Activated T-helper 1 cell treated with Interleukin-2 at 50 U/mL for 16 hours (primary cell): ENCODE data around the gene TNS3.
"Not testable (repeated sequence)": the region's sequence is repeated elsewhere in the genome, so short reads cannot be mapped to it uniquely, and the experiment has no call there.

Experiments
- DNase-seq: peaks from one replicate; pipeline ENCODE4 v3.0.0-alpha.2; 2020; ENCODE audit warnings: low read depth

Gene TNS3

DNA sequence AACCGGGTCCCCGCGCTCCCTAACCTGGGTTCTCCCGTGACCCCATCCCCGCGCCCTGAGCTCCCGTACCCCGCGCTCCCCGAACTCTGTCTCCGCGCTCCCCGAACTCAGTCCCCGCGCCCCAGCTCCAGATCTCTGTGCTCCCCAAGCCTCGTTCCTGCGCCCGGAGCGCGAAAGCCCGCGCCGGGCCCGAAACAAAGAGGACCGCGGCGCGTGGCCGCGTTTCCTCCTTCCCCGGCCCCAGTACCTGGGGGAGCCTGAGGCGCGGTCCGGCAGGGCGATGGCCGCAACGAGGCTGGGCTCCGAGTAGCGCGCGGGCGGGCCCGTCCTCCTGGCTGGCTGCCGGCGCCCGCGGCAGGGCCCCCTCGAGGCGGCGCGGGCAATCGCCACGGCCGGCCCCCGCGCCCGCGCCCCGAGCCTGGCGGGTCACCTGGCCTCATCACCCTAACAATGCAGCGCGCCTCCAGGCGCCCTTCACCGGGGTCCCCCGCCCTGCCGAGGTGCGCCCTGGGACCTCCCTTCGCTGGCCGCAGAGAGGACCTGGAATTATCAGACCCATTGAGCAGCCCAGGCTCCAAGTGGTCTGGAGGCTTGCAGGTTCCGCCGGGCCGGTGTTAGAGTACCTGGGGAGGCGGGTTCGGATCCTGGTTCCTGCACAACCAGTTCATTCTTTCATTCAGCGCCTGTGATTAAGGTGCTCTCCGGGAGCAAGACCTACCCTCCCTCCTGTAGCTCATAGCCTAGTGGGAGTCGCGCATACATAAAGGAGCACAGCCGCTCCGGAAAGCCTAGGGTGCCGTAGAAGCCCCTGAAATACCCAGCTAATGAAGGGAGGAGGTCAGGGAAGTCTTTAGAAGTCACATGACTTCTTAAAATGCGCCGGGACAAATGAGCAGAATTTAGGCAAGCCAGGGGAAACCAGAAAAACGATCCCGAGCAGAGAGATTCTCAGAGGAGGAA is at the start of gene TNS3:
TNS3 (minus strand) TSS at position 308 of the 960 bp plus-strand sequence. CDS start 142,475 bp downstream, outside the sequence.
- no peak for DNase-seq

DNA sequence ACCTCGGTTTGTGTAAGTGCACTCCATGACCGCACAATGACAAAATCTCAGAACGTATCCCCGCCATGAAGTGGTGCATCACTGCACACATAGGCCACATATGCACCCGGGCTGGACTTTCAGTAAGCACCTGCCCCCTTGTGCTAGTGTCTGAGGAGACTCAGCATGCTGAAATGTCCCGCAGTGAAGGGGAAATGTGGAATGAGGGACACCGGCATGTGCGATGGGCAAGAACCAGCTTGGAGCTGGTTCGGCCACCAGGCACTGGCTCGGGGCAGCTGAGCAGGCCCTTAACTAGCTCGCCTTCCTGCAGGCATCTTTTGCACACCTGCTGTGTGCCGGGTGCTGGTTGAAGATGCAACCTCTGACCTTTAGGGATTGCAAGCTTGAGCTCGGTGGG is 49.8 kb upstream of the TNS3 start:
- DNase-seq = no peak

DNA sequence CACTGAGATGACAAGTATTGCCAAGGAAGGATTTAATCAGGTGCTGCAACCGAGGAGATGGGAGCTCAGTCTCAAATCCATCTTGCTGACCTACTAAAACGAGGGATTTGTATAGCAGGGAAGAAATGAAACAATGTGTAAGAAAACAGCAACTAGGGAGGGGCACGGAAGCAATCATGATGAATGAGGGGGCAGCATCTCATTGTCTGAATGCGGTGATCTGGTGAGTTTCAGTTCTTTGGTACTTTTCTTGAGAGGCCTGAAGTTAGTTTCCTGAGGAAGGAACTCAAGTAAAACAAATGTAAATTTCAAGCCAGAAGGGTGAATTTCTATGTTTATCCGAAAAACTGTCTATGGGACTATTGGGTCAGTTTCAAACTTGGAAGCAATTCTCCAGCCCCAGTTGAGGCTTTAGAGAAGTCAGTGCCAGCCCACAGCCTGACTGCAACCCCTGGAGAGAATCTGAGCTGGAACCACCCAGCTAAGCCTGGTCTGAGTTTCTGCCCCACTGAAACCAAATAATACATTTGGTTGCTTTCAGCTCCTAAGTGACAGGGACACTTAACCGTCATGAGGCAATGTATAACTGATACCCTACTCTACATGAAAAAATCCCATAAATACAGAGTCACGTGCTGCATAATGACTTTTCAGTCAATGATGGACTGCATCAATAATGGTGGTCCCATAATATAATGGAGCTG is 45.8 kb upstream of the TNS3 start:
- no peak for DNase-seq

DNA sequence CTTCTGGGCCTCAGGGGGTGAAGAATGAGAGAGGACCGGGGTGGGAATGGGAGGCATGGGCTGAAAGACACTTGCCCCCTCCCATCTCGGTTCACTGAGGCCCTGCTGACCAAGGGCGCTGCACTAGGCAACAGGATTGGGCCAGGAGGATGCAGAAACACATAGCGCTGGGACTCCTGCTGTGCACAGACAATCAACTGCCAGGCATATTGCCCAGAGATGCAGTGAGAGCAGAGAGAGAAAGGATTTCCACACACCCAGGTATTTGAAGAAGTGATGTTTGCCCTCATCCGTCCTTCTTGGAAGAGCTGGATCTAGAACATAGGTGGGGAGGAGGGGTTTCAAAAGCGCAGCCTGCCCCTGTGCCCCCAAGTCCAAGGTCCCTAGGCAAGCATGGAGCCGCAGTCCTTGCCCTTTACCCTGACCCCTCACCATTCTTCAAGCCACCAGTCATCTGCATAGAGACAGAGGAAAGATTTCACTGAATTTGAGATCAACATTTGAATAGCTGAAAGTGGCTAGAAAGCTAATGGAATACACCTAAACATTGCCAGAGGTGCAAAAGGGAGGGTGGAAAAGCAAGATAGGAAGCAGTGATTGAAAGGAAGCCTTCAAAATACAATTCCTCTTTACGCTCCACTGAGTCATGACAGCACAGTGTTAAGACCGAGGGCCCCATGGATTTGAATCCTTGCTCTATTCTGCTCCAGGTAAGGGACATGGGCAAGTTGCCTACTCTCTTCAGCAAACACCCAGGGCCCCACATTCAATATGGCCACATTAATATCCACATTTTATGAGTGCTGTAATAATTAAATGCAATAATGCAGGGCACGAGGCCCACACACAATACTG is 44.2 kb upstream of the TNS3 start:
- no peak for DNase-seq

DNA sequence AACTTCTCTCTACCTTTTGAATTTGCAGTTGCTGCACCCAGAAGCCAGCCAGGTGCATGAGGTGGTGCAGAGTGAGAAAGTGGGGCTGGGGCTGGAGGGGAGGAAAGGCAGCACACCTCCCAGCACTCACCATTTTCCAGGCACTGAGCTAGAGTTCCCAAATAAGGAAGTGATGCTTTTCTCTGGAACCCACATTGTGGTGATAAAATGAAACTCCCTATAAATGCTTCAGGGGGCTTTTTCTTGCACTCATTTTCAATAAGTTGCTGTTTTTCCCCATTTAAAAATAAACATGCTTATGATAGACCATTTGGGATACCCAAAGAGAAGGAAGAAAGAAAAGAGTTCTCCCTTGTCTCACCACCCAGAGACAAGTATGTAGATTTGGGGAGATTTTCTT is 42.8 kb upstream of the TNS3 start:
- no peak for DNase-seq

DNA sequence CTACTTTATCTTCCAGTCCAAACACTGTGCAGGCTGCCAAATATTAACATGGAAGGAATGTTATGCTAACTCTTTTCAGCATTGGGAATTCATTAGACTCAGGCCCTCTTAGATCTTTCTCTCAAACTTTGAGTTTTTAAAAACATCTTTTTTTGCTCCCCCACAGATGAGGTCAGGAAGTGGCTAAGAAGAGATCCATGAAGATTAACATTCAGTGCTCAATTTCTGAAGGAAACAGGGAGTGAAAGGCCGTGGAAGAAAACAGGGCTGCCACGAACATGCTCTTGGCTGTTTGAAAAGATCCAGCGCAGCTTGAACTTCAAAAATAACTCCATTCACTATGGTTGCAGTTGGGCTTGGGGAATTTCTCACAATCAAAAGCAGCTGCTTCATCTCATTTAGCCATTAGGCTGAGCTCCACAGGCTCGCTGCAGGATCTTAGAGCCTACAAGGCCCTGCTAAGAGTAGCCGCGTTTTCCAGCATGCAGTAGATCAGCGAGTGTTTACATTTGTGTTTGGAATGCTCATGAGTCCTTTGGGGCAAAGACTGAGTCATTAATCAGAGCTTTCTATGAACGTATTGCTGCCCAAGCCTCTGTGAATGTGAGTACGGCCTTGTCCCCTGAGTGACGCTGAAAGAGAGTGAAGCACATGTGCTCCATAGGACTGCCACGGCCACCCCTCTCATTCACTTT is 41.2 kb upstream of the TNS3 start:
- DNase-seq = no peak

DNA sequence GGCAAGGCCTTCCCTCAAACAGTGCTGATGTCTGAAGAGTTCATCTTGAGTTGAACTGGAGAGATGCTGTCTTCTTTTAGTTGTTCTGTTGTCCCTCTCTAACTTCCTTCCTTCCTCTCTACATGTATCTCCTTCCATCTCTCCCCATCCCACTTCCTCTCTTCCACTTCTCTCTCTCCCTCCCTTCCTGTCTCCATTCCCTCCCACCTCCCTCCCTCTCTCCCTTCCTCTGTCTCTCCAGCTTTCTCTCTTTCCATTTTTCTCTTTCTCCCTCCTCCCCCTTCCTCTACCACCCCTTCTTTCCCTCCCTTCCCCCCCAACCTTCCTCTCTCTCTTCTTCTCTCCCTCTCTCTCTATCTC is 40.7 kb upstream of the TNS3 start:
- no peak for DNase-seq

DNA sequence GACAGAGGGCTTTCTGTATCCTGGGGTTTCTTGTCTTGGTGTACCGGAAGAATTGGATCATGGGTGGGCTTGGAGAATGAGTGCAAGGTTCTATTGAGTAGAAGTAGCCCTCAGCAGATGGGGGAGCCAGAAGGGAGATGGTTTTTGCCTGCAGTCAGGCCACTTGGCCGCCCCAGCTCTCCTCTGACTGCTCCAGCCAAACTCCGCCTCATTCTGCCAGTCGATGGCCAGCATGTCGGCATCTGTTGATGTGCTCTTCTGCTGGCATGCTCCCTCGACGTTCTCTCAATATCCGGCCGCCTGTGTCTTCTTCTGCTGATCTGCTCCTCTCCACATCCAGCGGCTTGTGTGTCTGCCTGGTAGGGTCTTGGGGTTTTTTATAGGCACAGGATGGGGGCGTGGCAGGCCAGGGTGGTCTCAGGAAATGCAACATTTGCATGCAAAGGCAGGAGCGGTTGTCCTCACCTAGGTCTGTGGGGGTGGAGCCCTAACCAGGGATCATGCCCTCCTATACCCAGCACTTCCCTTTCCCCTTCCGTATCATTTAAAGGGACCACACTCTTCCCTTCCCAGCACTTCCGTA is 40.2 kb upstream of the TNS3 start:
- DNase-seq = no peak

DNA sequence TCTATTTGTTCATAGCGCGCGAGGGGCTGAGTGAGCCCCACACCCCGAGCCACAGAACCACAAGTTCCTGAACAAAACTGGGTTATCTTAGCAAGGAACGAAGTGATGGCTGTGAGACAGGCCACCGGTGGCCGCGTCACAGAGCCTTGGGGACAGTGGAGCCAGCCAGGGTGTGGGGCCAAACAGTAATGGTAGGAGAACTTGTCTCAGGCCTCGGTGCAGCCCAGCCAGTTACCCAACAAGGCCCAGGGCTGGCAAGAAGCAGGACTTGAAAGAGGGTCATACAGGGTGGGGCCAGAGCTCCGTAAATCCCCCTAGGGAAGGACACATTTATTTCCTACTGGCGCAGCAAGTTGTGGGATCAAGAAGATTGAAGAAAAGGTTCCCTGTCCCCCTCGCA is 39.4 kb upstream of the TNS3 start:
- DNase-seq = no peak

DNA sequence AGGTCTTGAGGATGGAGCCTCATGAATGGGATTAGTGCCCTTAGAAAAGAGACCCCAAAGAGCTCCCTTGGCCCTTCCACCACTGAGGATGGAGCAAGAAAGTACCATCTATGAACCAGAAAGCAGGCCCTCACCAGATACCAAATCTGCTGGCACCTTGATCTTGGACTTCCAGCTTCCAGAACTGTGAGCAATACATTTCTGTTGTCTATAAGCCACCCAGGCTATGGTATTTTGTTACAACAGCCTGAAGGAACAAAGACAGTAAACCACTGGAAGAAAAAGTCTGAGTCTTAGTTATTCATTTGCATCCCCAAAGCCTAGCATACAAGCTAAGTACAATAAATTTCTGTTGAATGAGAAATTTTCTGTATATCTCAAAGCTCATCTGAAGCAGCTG is 37.9 kb upstream of the TNS3 start:
- no peak for DNase-seq

DNA sequence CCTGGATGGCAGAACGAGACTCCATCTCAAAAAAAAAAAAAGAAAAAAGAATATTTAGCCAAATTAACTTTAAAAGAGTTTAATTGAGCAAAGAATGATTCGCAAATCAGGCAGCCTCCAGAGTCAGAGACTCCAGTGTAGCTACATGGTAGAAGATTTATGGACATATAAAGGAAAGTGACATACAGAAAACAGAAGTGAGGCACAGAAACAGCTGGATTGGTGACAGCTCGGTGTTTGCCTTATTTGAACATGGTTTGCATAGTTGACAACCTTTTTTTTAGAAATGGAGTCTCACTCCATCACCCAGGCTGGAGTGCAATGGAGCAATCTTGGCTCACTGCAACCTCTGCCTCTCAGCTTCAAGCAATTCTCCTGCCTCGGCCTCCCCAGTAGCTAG is 35.2 kb upstream of the TNS3 start:
- DNase-seq = no peak

DNA sequence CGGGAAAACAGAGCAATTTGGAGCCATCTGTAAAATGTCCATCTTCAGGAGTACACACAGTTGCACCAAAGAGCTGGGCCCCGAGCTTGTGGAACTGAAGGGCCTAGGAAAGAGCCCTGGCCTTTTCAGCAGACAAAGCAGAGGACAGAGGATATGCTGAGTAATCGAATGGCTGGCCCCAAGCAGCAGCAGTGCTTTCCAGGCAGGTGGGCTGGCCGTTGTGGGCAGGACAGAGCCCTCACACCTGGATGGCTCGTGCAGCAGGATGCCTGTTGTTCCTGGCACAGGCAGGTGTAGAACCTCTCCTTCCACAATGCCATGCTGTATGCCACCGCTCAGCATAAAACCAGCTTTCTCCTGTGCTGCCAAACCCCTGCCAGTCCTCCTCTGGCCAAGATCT is 32.5 kb upstream of the TNS3 start:
- no peak for DNase-seq

DNA sequence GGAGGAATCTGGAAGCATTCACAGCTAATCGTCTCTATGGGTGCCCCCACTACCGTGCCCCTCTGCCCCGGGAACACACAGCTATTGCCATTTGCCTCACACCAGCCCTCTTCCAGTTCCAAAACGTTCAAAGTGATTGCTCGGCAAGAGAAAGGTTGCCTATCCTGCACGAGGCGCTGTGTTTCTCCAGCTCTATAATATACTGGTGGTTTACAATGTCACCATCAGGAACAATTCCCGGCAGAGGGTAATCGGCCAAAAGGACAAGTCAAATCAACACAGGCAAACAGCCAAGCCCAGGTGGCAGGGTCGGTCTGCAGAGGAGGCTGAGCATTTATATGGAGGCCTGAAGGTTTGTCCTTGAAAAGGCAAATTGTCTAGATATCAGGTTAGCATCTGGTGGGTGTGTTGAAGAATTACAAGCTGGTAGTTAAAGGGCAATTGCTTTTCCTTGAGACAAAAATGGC is 29.2 kb upstream of the TNS3 start:
- no peak for DNase-seq

DNA sequence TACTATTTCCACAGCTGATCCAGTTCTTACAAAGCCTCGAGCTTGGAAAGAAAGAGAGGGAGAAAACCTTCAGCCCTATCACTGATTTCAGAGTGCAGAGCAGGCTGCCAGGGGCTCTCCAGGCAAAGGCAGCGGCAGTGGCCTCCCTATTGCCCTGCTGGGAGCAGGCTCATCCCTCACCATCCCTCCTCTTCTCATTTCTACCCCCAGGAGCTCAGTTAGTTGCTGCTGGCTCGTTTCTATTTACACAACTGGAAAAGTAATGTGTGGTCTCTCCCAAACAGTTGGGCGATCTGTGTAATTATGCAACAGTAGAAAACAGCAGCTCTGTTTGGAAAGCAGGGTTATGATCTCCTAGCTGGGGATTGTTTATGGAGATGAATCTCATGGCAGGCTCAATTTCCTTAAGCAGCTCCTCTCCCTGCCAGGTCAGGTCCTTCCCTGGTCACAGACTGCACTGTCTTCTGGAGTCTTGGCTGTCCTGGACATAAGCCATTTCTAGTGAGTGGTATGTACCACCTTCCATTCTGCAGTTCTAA is 28.7 kb upstream of the TNS3 start:
- no peak for DNase-seq

DNA sequence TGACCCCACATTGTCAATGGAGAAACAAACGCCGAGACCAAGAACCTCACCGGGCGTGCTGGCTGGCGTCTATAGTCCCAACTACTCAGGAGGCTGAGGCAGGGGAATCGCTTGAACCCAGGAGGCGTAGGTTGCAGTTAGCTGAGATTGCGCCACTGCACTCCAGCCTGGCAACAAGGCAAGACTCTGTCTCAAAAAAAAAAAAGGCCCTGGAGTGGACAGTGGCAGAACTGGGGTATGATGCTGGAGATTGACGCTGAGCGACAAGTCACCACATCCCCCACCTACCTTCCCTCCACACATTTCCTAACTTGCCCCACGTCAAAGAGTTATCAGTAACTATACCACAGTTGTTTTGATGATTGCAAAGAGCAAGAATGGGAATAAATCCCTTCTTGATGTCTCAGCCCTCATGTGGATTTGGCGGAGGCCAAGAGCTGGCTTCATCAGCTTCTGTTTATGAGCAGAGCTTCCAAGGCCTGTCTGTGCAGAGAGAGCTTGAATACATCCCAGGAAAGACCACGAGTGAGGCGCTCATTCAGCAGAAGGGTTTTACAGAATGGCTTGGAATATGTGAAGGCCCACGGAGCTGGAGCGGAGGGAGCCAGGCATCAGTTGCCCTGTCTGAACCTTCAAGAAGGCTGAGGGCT is 28.0 kb upstream of the TNS3 start:
- DNase-seq = no peak

DNA sequence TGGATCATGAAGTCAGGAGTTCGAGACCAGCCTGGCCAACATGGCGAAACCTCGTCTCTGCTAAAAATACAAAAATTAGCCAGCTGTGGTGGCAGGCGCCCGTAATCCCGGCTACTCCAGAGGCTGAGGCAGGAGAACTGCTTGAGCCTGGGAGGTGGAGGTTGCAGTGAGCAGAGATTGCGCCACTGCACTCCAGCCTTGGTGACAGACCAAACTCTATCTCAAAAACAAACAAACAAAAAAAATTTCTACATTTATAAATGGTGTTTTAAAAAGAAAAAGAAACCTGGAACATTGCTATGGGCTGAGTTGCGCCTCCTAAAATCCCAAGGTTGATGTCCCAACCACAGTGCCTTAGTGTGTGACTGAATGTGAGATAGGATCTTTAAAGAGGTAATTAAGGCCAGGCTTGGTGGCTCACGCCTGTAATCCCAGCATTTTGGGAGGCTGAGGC is 24.7 kb upstream of the TNS3 start:
- DNase-seq = not testable (repeated sequence)

DNA sequence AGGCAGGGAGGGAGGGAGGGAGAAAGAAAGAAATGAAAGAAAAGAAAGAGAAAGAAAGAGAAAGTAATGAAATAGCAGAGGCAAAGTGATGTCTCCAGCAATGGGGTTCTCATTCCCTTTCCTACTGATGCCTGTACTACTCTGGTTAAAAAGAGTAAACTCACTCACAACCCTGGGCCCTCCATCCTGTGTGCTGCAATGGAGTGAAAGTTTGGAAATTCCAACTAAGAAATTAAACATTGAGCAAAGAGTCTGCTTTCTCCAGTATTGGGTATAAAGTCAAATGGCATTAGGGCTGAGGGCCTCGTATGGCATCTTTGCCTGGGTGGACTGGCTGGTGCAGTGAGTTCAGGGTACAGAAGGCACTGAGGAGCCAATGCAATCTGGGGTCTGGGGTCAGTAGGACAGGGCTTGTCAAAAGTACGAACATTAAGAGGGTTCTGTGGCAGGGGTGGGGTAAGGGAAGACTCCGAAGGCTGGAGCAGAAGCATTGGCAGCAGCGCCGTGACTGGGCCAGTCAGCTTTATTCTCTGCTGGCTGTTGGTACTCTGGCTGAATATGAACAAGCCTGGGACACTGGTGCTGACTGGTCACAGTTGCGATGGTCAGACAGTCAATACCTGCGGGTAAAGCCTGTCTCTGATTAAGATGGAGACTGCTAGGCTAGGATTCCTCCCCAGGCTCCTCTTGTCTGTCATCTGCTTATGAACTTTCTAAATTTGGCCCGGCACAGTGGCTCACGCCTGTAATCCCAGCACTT is 24.1 kb upstream of the TNS3 start:
- DNase-seq = no peak

DNA sequence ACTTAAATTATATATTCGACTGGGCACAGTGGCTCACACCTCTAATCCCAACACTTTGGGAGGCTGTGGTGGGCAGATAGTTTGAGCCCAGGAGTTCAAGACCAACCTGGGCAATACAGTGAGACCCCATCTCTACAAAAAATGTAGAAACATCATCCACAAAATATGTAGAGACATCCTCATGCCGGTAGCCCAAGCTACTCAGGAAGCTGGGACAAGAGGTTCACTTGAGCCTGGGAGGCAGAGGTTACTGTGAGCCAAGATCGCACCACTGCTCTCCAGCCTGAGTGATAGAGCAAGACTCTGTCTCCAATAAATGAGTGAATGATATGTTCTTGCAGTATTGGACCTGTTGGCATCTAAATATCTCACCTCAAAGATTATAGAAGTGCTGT is 22.6 kb upstream of the TNS3 start:
- no peak for DNase-seq

DNA sequence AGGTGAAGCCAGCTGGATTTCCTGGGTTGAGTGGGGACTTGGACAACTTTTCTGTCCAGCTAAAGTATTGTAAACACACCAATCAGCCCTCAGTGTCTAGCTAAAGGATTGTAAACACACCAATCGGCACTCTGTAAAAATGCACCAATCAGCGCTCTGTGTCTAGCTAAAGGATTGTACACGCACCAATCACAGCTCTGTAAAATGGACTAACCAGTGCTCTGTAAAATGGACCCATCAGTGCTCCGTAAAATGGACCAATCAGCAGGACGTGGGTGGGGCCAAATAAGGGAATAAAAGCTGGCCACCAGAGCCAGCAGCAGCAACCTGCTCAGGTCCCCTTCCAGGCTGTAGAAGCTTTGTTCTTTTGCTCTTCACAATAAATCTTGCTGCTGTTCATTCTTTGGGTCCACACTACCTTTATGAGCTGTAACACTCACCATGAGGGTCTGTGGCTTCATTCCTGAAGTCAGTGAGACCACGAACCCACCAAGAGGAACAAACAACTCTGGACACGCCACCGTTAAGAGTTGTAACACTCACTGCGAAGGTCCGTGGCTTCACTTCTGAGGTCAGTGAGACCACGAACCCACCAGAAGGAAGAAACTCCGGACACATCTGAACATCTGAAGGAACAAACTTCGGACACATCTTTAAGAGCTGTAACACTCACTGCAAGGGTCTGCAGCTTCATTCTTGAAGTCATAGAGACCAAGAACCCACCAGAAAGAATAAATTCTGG is 21.8 kb upstream of the TNS3 start:
- not testable (repeated sequence) for DNase-seq
